ENCODE results near the gene TMEM106C. TPM values are rescaled to one million over a fixed set of nuclear protein-coding genes. Genes with fewer than 3 reads are reported as not detected.

The TMEM106C gene
- total and polyA plus RNA-seq, 12 donors, result 24.6 to 119 (median 52.0) TPM

DNA sequence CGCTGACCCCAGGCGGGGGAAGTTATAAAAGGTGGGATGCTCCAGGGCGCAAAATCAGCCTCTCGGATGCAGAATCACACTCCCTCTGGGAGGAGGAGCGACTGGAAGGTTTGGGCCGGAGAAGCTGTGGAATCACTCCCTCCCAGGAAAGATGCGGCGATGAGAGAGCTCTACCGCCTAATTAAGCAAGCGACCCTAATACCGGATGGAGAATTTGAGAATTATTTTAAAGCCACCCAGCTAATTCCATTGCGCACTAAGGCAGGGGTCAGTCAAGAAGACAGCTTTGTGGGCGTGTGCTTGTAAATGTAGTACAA is 39.0 kb downstream of the TMEM106C start:
- no peak for TF ChIP-seq POLR2A (IDR thresholded peaks at IDR 0.05)
- TF ChIP-seq, protein P1, sequence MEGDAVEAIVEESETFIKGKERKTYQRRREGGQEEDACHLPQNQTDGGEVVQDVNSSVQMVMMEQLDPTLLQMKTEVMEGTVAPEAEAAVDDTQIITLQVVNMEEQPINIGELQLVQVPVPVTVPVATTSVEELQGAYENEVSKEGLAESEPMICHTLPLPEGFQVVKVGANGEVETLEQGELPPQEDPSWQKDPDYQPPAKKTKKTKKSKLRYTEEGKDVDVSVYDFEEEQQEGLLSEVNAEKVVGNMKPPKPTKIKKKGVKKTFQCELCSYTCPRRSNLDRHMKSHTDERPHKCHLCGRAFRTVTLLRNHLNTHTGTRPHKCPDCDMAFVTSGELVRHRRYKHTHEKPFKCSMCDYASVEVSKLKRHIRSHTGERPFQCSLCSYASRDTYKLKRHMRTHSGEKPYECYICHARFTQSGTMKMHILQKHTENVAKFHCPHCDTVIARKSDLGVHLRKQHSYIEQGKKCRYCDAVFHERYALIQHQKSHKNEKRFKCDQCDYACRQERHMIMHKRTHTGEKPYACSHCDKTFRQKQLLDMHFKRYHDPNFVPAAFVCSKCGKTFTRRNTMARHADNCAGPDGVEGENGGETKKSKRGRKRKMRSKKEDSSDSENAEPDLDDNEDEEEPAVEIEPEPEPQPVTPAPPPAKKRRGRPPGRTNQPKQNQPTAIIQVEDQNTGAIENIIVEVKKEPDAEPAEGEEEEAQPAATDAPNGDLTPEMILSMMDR (IDR thresholded peaks at IDR 0.05), result no peak
- Histone ChIP-seq H3K9me3 (replicated peaks in 1 of 3) (no peaks in the 10 kb centered on the region), H3K27me3 (peaks cover 49% of the 10 kb centered on the region), H3K4me1 (replicated peaks in 1 of 2) (peaks cover 21 to 27% of the 10 kb centered on the region in 2 donors), H3K36me3 (replicated peaks in 1 of 2) (no peaks in the 10 kb centered on the region), H3K4me3 (peak overlapping the region in 1 of 4 donors; percentile 66), H3K27ac (no peak overlapping the region)
- 25 to 39% (median 31%) methylated on average over 13 of the region's 13 CpGs for WGBS, 4 donors
- intact Hi-C loops (cut with DNase I), result no loop called here
- no peak for DNase-seq

DNA sequence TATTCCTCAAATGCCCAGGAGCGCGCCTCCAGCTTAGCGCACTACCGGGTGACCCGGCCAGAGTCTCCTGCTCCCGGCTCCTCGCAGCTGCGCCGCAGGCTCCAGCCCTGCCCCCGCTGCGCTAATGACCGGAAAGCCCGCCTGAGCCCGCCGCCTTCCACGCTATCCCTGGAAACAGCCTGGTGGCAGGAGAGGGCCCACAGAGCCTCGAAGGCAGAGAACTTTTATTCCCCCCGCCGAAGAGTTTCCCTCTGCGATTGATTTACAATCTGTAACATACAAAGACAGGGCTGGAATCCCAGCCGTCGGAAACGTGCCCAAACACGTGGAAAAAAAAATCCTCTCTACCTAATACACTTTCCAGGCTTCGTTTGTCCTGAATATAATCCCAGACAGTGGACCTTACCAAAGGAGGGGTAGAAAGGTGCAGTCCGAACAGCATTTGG is 39.4 kb downstream of the TMEM106C start:
- 31 to 40% (median 36%) methylated on average over 10 to 26 of the region's 26 CpGs for WGBS, 4 donors
- H3K27ac ChIP-seq, result no peak overlapping the region
- no peaks in the 10 kb centered on the region for H3K9me3 ChIP-seq (replicated peaks in 1 of 3)
- peak in 1 of 7 donors; percentile 35 for DNase-seq
- H3K4me1 ChIP-seq (replicated peaks in 1 of 2), result peaks cover 21 to 27% of the 10 kb centered on the region in 2 donors
- H3K27me3 ChIP-seq, result peaks cover 49% of the 10 kb centered on the region
- no peaks in the 10 kb centered on the region for H3K36me3 ChIP-seq (replicated peaks in 1 of 2)
- intact Hi-C loops (cut with DNase I), result no loop called here
- peak overlapping the region in 1 of 4 donors; percentile 66 for H3K4me3 ChIP-seq
- TF ChIP-seq, protein P1 (IDR thresholded peaks at IDR 0.05), result no peak
- no peak for TF ChIP-seq POLR2A (IDR thresholded peaks at IDR 0.05)

DNA sequence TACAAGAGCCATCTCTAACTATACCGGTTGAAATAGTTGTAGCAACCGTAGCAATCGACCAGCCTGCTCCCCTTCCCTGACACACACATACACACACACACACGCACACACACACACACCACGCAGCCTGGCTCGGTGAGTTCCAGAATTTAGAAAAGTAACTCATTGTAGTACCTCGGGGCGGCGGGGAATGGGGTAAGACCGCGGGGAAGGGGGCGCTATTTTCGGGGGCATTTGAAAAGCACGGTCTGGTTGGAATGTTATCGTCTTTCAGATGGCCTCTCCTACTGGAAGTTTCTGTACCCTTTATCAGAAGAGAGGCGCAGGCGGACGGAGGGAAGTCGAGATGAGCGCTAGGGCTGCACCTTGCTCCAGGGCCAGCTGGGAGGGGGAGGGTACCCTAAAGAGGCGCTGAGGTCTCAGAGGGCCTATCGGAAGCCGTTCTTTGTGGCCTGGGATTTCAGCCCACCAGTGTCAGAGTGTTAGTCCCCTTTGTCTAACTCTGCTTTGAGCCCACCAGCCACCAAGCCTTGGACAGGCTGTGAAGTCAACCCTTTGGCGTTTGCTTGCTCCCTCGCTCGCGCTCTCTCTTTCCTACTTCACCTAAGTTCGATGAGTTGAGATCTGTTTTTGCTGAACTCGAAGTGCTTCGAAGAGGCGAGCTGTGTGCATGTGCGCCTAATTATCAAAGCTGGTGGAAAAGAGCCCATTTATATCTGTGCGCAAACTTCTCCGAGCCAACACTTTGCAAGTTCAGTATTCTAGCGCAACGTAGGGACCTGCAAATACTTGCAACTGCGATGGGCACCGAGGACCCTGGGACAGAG is 40.0 kb downstream of the TMEM106C start:
- TF ChIP-seq, protein P1 (IDR thresholded peaks at IDR 0.05), result no peak
- TF ChIP-seq POLR2A (IDR thresholded peaks at IDR 0.05), result no peak
- no peak for DNase-seq
- WGBS, 4 donors, result 32 to 49% (median 37%) methylated on average over 26 to 38 of the region's 38 CpGs
- no peaks in the 10 kb centered on the region for H3K9me3 ChIP-seq (replicated peaks in 1 of 3)
- intact Hi-C loops (cut with DNase I), result no loop called here
- H3K27me3 ChIP-seq, result peaks cover 46% of the 10 kb centered on the region
- no peaks in the 10 kb centered on the region for H3K36me3 ChIP-seq (replicated peaks in 1 of 2)
- H3K4me1 ChIP-seq (replicated peaks in 1 of 2), result peaks cover 21 to 27% of the 10 kb centered on the region in 2 donors
- H3K4me3 ChIP-seq, result peak overlapping the region in 1 of 4 donors; percentile 46
- no peak overlapping the region for H3K27ac ChIP-seq

DNA sequence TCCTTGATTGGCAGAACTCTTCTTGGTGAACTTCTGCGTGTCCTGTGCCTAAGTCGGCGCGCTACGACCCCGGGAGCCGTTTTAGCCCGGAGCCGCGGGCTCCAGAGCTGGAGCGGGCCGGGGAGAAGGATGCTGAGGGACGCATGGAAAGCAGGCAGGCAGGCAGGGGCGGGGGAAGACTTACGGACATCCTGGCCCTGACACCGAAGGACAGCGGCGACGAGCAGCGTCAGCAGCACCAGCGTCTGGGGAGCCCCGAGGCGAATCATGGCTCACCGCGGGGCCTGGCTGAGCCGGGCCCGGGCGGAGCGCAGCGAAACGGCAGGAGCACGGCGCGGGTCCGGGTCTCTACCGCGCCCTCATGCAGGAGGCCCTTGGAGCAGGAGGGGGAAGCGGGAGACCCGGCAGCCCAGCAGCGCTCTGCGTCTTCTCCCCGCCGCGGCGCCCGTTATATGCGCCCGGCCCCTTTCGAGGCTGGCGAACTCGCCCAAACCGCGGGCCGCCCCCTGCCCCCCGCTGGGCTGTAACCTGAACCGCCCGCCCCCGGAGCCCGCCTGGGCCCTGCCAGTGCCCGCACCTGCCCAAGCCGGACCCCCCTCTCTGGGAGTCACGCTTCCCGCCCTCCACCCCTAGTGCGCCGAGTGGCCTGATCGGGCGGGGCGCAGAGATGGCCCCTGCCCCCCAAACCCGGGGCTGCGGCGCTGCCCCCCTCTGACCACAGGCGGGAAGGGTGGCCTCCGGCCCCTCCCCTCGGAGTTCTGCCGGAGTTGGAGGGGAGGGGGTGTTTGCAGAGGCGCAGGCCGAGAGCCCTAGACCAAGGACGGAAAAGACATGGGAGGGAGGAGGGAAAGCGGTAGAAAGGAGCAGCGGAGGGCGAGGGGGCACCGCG is 40.9 kb downstream of the TMEM106C start, which contains the start of gene COL2A1:
Gene COL2A1 (minus strand): TSS at position 424 of the 889 bp plus-strand sequence. CDS start 155 bp downstream, at position 269.
- DNase-seq, result peak; percentile 36 to 66 (median 61)
- Histone ChIP-seq H3K4me3 (peak within 1 kb of the TSS in 2 of 4 donors; percentile 11 to 46), H3K27me3 (peaks cover 42% of the 10 kb centered on the region), H3K9me3 (replicated peaks in 1 of 3) (no peaks in the 10 kb centered on the region), H3K27ac (no peak within 1 kb of the TSS), H3K4me1 (replicated peaks in 1 of 2) (peaks cover 21 to 27% of the 10 kb centered on the region in 2 donors), H3K36me3 (replicated peaks in 1 of 2) (no peaks in the 10 kb centered on the region)
- intact Hi-C loops (cut with DNase I), result no loop called here
- TF ChIP-seq POLR2A (IDR thresholded peaks at IDR 0.05), result no peak
- TF ChIP-seq, protein P1 (IDR thresholded peaks at IDR 0.05), result no peak
- 2 to 6% (median 3%) methylated on average over 11 to 82 of the region's 83 CpGs for WGBS, 4 donors

Measured in adrenal gland (tissue), 12 donors.